Measurements from ENCODE around the gene MLYCD. TPM values are rescaled to one million over a fixed set of nuclear protein-coding genes. Genes with fewer than 3 reads are reported as not detected.

The MLYCD gene
- total RNA-seq, 1 donor: 5.1 TPM

GRCh38 chr16:83878838-83879237, 20.1 kb upstream of the MLYCD start:
- Histone ChIP-seq H3K79me2 (ENCODE audit: insufficient read depth, low read length) (no peaks in the 10 kb centered on the region), H4K20me1 (ENCODE audit: insufficient read depth, low read length) (no peaks in the 10 kb centered on the region), H3K4me2 (ENCODE audit: insufficient read depth, low read length) (no peak overlapping the region), H3K4me1 (ENCODE audit: insufficient read depth, low read length) (no peaks in the 10 kb centered on the region), H3K9me3 (ENCODE audit: low read depth, low read length) (no peaks in the 10 kb centered on the region), H2AFZ (ENCODE audit: low read length) (no peak overlapping the region), H3K27me3 (ENCODE audit: insufficient read depth, low read length) (peaks cover 18% of the 10 kb centered on the region), H3K36me3 (ENCODE audit: insufficient read depth, low read length) (no peaks in the 10 kb centered on the region), H3K4me3 (ENCODE audit: insufficient read depth, low read length) (no peak overlapping the region), H3K27ac (ENCODE audit: low read depth, low read length) (no peak overlapping the region)
- DNase-seq (ENCODE audit: insufficient read length, low spot score, missing footprints): peak; percentile 77
- TF ChIP-seq CTCF (IDR thresholded peaks at IDR 0.05; ENCODE audit: extremely low read depth, low read depth, low read length): peak; percentile 62

GRCh38 chr16:83882163-83882885, 16.6 kb upstream of the MLYCD start:
- Histone ChIP-seq H3K4me2 (ENCODE audit: insufficient read depth, low read length) (no peak overlapping the region), H3K4me1 (ENCODE audit: insufficient read depth, low read length) (no peaks in the 10 kb centered on the region), H3K27ac (ENCODE audit: low read depth, low read length) (no peak overlapping the region), H3K79me2 (ENCODE audit: insufficient read depth, low read length) (no peaks in the 10 kb centered on the region), H2AFZ (ENCODE audit: low read length) (no peak overlapping the region), H3K36me3 (ENCODE audit: insufficient read depth, low read length) (no peaks in the 10 kb centered on the region), H3K4me3 (ENCODE audit: insufficient read depth, low read length) (no peak overlapping the region), H3K9me3 (ENCODE audit: low read depth, low read length) (no peaks in the 10 kb centered on the region), H4K20me1 (ENCODE audit: insufficient read depth, low read length) (no peaks in the 10 kb centered on the region), H3K27me3 (ENCODE audit: insufficient read depth, low read length) (peaks cover 15% of the 10 kb centered on the region)
- TF ChIP-seq CTCF (IDR thresholded peaks at IDR 0.05; ENCODE audit: extremely low read depth, low read depth, low read length): no peak
- DNase-seq (ENCODE audit: insufficient read length, low spot score, missing footprints): no peak

GRCh38 chr16:83886199-83886971, 12.5 kb upstream of the MLYCD start:
- Histone ChIP-seq H3K27me3 (ENCODE audit: insufficient read depth, low read length) (peaks cover 11% of the 10 kb centered on the region), H3K27ac (ENCODE audit: low read depth, low read length) (no peak overlapping the region), H3K4me2 (ENCODE audit: insufficient read depth, low read length) (no peak overlapping the region), H4K20me1 (ENCODE audit: insufficient read depth, low read length) (no peaks in the 10 kb centered on the region), H3K79me2 (ENCODE audit: insufficient read depth, low read length) (no peaks in the 10 kb centered on the region), H3K4me3 (ENCODE audit: insufficient read depth, low read length) (no peak overlapping the region), H2AFZ (ENCODE audit: low read length) (no peak overlapping the region), H3K4me1 (ENCODE audit: insufficient read depth, low read length) (no peaks in the 10 kb centered on the region), H3K36me3 (ENCODE audit: insufficient read depth, low read length) (no peaks in the 10 kb centered on the region), H3K9me3 (ENCODE audit: low read depth, low read length) (peaks cover 6% of the 10 kb centered on the region)
- TF ChIP-seq CTCF (IDR thresholded peaks at IDR 0.05; ENCODE audit: extremely low read depth, low read depth, low read length): no peak
- DNase-seq (ENCODE audit: insufficient read length, low spot score, missing footprints): no peak

GRCh38 chr16:83887080-83887479, 11.8 kb upstream of the MLYCD start:
- Histone ChIP-seq H4K20me1 (ENCODE audit: insufficient read depth, low read length) (no peaks in the 10 kb centered on the region), H3K36me3 (ENCODE audit: insufficient read depth, low read length) (no peaks in the 10 kb centered on the region), H3K4me3 (ENCODE audit: insufficient read depth, low read length) (no peak overlapping the region), H2AFZ (ENCODE audit: low read length) (no peak overlapping the region), H3K4me1 (ENCODE audit: insufficient read depth, low read length) (no peaks in the 10 kb centered on the region), H3K9me3 (ENCODE audit: low read depth, low read length) (peaks cover 9% of the 10 kb centered on the region), H3K27ac (ENCODE audit: low read depth, low read length) (no peak overlapping the region), H3K4me2 (ENCODE audit: insufficient read depth, low read length) (no peak overlapping the region), H3K27me3 (ENCODE audit: insufficient read depth, low read length) (peaks cover 11% of the 10 kb centered on the region), H3K79me2 (ENCODE audit: insufficient read depth, low read length) (no peaks in the 10 kb centered on the region)
- no peak for DNase-seq (ENCODE audit: insufficient read length, low spot score, missing footprints)
- peak; percentile 19 for TF ChIP-seq CTCF (IDR thresholded peaks at IDR 0.05; ENCODE audit: extremely low read depth, low read depth, low read length)
